ENCODE measurements around the gene ZC2HC1C.

ZC2HC1C gene

GRCh38 chr14:75044322-75044721, 25.1 kb upstream of the ZC2HC1C start:
- no CpG with 5 or more reads among the region's 2 CpGs for WGBS, 2 experiments (ENCODE audit: insufficient coverage in 2 of 2)

GRCh38 chr14:75044752-75045151, 24.7 kb upstream of the ZC2HC1C start:
- H3K4me3 ChIP-seq (ENCODE audit: extremely low read depth, insufficient read depth, low read length, poor library complexity, severe bottlenecking) = no peak overlapping the region
- peaks cover 26% of the 10 kb centered on the region for H3K36me3 ChIP-seq (ENCODE audit: control insufficient read depth, insufficient read depth, low read length)
- H3K27ac ChIP-seq (ENCODE audit: low read depth, low read length, severe bottlenecking) = no peak overlapping the region
- H3K4me1 ChIP-seq (ENCODE audit: control insufficient read depth, insufficient read depth, low read length, poor library complexity, severe bottlenecking) = no peaks in the 10 kb centered on the region
- no peaks in the 10 kb centered on the region for H3K9me3 ChIP-seq (ENCODE audit: control insufficient read depth, low read length)
- whole genome bisulfite sequencing, 2 experiments (ENCODE audit: insufficient coverage in 2 of 2) = 91 to 97% methylated on average over 5 to 6 of the region's 8 CpGs

More at GRCh38 chr14:75044322-75044721, 25.1 kb upstream of the ZC2HC1C start:
- Histone ChIP-seq H3K27ac (ENCODE audit: low read depth, low read length, severe bottlenecking) (no peak overlapping the region), H3K4me1 (ENCODE audit: control insufficient read depth, insufficient read depth, low read length, poor library complexity, severe bottlenecking) (no peaks in the 10 kb centered on the region), H3K36me3 (ENCODE audit: control insufficient read depth, insufficient read depth, low read length) (peaks cover 22% of the 10 kb centered on the region), H3K4me3 (ENCODE audit: extremely low read depth, insufficient read depth, low read length, poor library complexity, severe bottlenecking) (no peak overlapping the region), H3K9me3 (ENCODE audit: control insufficient read depth, low read length) (no peaks in the 10 kb centered on the region)

GRCh38 chr14:75046275-75046674, 23.2 kb upstream of the ZC2HC1C start:
- H3K4me1 ChIP-seq (ENCODE audit: control insufficient read depth, insufficient read depth, low read length, poor library complexity, severe bottlenecking) = no peaks in the 10 kb centered on the region

GRCh38 chr14:75046899-75047298, 22.5 kb upstream of the ZC2HC1C start:
- WGBS, 2 experiments (ENCODE audit: insufficient coverage in 2 of 2) = 100% methylated on average over 1 of the region's 3 CpGs
- Histone ChIP-seq H3K9me3 (ENCODE audit: control insufficient read depth, low read length) (no peaks in the 10 kb centered on the region), H3K36me3 (ENCODE audit: control insufficient read depth, insufficient read depth, low read length) (peaks cover 22% of the 10 kb centered on the region), H3K4me1 (ENCODE audit: control insufficient read depth, insufficient read depth, low read length, poor library complexity, severe bottlenecking) (no peaks in the 10 kb centered on the region), H3K4me3 (ENCODE audit: extremely low read depth, insufficient read depth, low read length, poor library complexity, severe bottlenecking) (no peak overlapping the region), H3K27ac (ENCODE audit: low read depth, low read length, severe bottlenecking) (no peak overlapping the region)

More at GRCh38 chr14:75046275-75046674, 23.2 kb upstream of the ZC2HC1C start:
- no peaks in the 10 kb centered on the region for H3K9me3 ChIP-seq (ENCODE audit: control insufficient read depth, low read length)
- no peak overlapping the region for H3K27ac ChIP-seq (ENCODE audit: low read depth, low read length, severe bottlenecking)
- H3K36me3 ChIP-seq (ENCODE audit: control insufficient read depth, insufficient read depth, low read length) = peaks cover 22% of the 10 kb centered on the region
- WGBS, 2 experiments (ENCODE audit: insufficient coverage in 2 of 2) = 87 to 98% methylated on average over 5 of the region's 5 CpGs
- no peak overlapping the region for H3K4me3 ChIP-seq (ENCODE audit: extremely low read depth, insufficient read depth, low read length, poor library complexity, severe bottlenecking)

GRCh38 chr14:75047506-75047905, 21.9 kb upstream of the ZC2HC1C start:
- Histone ChIP-seq H3K4me1 (ENCODE audit: control insufficient read depth, insufficient read depth, low read length, poor library complexity, severe bottlenecking) (no peaks in the 10 kb centered on the region), H3K4me3 (ENCODE audit: extremely low read depth, insufficient read depth, low read length, poor library complexity, severe bottlenecking) (no peak overlapping the region), H3K27ac (ENCODE audit: low read depth, low read length, severe bottlenecking) (no peak overlapping the region), H3K9me3 (ENCODE audit: control insufficient read depth, low read length) (no peaks in the 10 kb centered on the region), H3K36me3 (ENCODE audit: control insufficient read depth, insufficient read depth, low read length) (peaks cover 22% of the 10 kb centered on the region)
- 93% methylated on average over 3 of the region's 4 CpGs; no CpG with 5 or more reads in 1 of the 2 experiments for WGBS, 2 experiments (ENCODE audit: insufficient coverage in 2 of 2)

GRCh38 chr14:75048101-75048500, 21.3 kb upstream of the ZC2HC1C start:
- Histone ChIP-seq H3K4me1 (ENCODE audit: control insufficient read depth, insufficient read depth, low read length, poor library complexity, severe bottlenecking) (no peaks in the 10 kb centered on the region), H3K4me3 (ENCODE audit: extremely low read depth, insufficient read depth, low read length, poor library complexity, severe bottlenecking) (no peak overlapping the region)
- WGBS, 2 experiments (ENCODE audit: insufficient coverage in 2 of 2) = 100% methylated on average over 1 of the region's 2 CpGs; no CpG with 5 or more reads in 1 of the 2 experiments

GRCh38 chr14:75049136-75049535, 20.3 kb upstream of the ZC2HC1C start:
- H3K27ac ChIP-seq (ENCODE audit: low read depth, low read length, severe bottlenecking) = no peak overlapping the region
- no peaks in the 10 kb centered on the region for H3K9me3 ChIP-seq (ENCODE audit: control insufficient read depth, low read length)
- no peak overlapping the region for H3K4me3 ChIP-seq (ENCODE audit: extremely low read depth, insufficient read depth, low read length, poor library complexity, severe bottlenecking)
- 93 to 97% methylated on average over 5 of the region's 5 CpGs for WGBS, 2 experiments (ENCODE audit: insufficient coverage in 2 of 2)
- H3K4me1 ChIP-seq (ENCODE audit: control insufficient read depth, insufficient read depth, low read length, poor library complexity, severe bottlenecking) = no peaks in the 10 kb centered on the region
- H3K36me3 ChIP-seq (ENCODE audit: control insufficient read depth, insufficient read depth, low read length) = peaks cover 13% of the 10 kb centered on the region

More at GRCh38 chr14:75048101-75048500, 21.3 kb upstream of the ZC2HC1C start:
- H3K36me3 ChIP-seq (ENCODE audit: control insufficient read depth, insufficient read depth, low read length) = peaks cover 17% of the 10 kb centered on the region
- H3K27ac ChIP-seq (ENCODE audit: low read depth, low read length, severe bottlenecking) = no peak overlapping the region
- H3K9me3 ChIP-seq (ENCODE audit: control insufficient read depth, low read length) = no peaks in the 10 kb centered on the region

GRCh38 chr14:75049731-75050201, 19.7 kb upstream of the ZC2HC1C start:
- 87 to 90% methylated on average over 2 to 3 of the region's 3 CpGs for WGBS, 2 experiments (ENCODE audit: insufficient coverage in 2 of 2)
- H3K4me1 ChIP-seq (ENCODE audit: control insufficient read depth, insufficient read depth, low read length, poor library complexity, severe bottlenecking) = no peaks in the 10 kb centered on the region
- H3K27ac ChIP-seq (ENCODE audit: low read depth, low read length, severe bottlenecking) = no peak overlapping the region
- no peak overlapping the region for H3K4me3 ChIP-seq (ENCODE audit: extremely low read depth, insufficient read depth, low read length, poor library complexity, severe bottlenecking)
- H3K36me3 ChIP-seq (ENCODE audit: control insufficient read depth, insufficient read depth, low read length) = peaks cover 13% of the 10 kb centered on the region
- H3K9me3 ChIP-seq (ENCODE audit: control insufficient read depth, low read length) = no peaks in the 10 kb centered on the region

- H3K27ac ChIP-seq (ENCODE audit: low read depth, low read length, severe bottlenecking) = peak within 1 kb of the TSS; percentile 50
- H3K4me3 ChIP-seq (ENCODE audit: extremely low read depth, insufficient read depth, low read length, poor library complexity, severe bottlenecking) = peak within 1 kb of the TSS; percentile 51
- no peaks in the 10 kb centered on the region for H3K4me1 ChIP-seq (ENCODE audit: control insufficient read depth, insufficient read depth, low read length, poor library complexity, severe bottlenecking)
- H3K36me3 ChIP-seq (ENCODE audit: control insufficient read depth, insufficient read depth, low read length) = peaks cover 13% of the 10 kb centered on the region
- WGBS, 2 experiments (ENCODE audit: insufficient coverage in 2 of 2) = 6 to 8% methylated on average over 42 to 56 of the region's 59 CpGs
- H3K9me3 ChIP-seq (ENCODE audit: control insufficient read depth, low read length) = no peaks in the 10 kb centered on the region
Measured at GRCh38 chr14:75050852-75051555, 18.4 kb upstream of the ZC2HC1C start, which contains the start of gene MLH3. TSS of gene MLH3 (minus strand) at chr14:75051467. CDS start at chr14:75049655, 1,812 bp downstream.

GRCh38 chr14:75051556-75051899, 17.9 kb upstream of the ZC2HC1C start:
- Histone ChIP-seq H3K9me3 (ENCODE audit: control insufficient read depth, low read length) (no peaks in the 10 kb centered on the region), H3K4me3 (ENCODE audit: extremely low read depth, insufficient read depth, low read length, poor library complexity, severe bottlenecking) (peak overlapping the region; percentile 51), H3K4me1 (ENCODE audit: control insufficient read depth, insufficient read depth, low read length, poor library complexity, severe bottlenecking) (no peaks in the 10 kb centered on the region), H3K27ac (ENCODE audit: low read depth, low read length, severe bottlenecking) (no peak overlapping the region), H3K36me3 (ENCODE audit: control insufficient read depth, insufficient read depth, low read length) (peaks cover 13% of the 10 kb centered on the region)
- 0 to 83% methylated on average over 1 of the region's 5 CpGs for WGBS, 2 experiments (ENCODE audit: insufficient coverage in 2 of 2)
